Prostate gland (tissue), 2 donors: ENCODE data around the gene GPR107.

ENCODE experiments used
- POLR2A ChIP-seq: fragments of 450-650 bp; IDR thresholded peaks from one replicate; pipeline ENCODE4 v1.6.1; 2016; ENCODE audit warnings: antibody characterized with exemption, mild to moderate bottlenecking
- POLR2AphosphoS5 ChIP-seq: sonication (generic); formaldehyde crosslinking; IDR thresholded peaks from one replicate; pipeline ENCODE4 v1.6.1; 2017; ENCODE audit warnings: antibody characterized with exemption
- TF ChIP-seq, protein P1 (sequence below), 4 experiments: fragments of 200-600 bp in 2 of 4; fragments of 450-650 bp in 2 of 4; sonication (generic) in 2 of 4; IDR thresholded peaks; 1 replicate in 3 of 4; 2 replicates in 1 of 4; pipeline ENCODE4 v1.5.1; 2016 to 2019; ENCODE audit warnings: antibody characterized with exemption in 4 of 4, mild to moderate bottlenecking in 2 of 4, moderate library complexity in 2 of 4

DNA sequence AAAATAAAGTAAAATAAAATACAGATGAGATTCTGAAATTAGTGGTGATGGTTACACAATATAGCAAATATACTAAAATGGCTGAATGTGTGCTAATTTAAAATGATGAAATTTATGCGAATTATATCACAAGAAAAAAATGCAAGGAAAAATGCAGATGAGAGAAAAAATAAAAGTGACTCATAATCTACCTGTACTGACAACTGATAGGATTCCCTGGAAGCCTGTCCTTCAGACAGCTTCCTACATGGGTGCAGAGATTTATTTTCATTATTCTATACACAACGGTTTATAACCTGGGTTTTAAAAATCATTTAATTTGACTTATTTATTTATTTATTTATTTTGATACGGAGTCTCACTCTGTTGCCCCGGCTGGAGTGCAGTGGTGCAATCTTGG, 112.7 kb downstream of the GPR107 start:
- TF ChIP-seq, protein P1, sequence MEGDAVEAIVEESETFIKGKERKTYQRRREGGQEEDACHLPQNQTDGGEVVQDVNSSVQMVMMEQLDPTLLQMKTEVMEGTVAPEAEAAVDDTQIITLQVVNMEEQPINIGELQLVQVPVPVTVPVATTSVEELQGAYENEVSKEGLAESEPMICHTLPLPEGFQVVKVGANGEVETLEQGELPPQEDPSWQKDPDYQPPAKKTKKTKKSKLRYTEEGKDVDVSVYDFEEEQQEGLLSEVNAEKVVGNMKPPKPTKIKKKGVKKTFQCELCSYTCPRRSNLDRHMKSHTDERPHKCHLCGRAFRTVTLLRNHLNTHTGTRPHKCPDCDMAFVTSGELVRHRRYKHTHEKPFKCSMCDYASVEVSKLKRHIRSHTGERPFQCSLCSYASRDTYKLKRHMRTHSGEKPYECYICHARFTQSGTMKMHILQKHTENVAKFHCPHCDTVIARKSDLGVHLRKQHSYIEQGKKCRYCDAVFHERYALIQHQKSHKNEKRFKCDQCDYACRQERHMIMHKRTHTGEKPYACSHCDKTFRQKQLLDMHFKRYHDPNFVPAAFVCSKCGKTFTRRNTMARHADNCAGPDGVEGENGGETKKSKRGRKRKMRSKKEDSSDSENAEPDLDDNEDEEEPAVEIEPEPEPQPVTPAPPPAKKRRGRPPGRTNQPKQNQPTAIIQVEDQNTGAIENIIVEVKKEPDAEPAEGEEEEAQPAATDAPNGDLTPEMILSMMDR (IDR thresholded peaks at IDR 0.05): no peak
- TF ChIP-seq POLR2A (no peak), POLR2AphosphoS5 (no peak)
